T-cell (primary cell): Measurements from ENCODE around the gene KIF16B. TPM values are rescaled to one million over a fixed set of nuclear protein-coding genes. Genes with fewer than 3 reads are reported as not detected.

ENCODE experiments used
- ATAC-seq, 4 experiments: fragments of 200-7000 bp in 3 of 4; fragments of 150-1000 bp in 1 of 4; cut with Tn5 transposase; replicated peaks in 1 of 4; 1 replicate in 3 of 4; 2 replicates in 1 of 4; pipeline ENCODE4 v1.10.0; 2021; ENCODE audit warnings: moderate library complexity in 3 of 4, mild to moderate bottlenecking in 2 of 4, moderate number of reproducible peaks in 1 of 4
- CTCF ChIA-PET, 2 donors: fragments of 300-600 bp; sonication (Branson Sonifier 250); formaldehyde crosslinking; loops; one replicate each; lab custom pipeline; 2022; ENCODE audit warnings: antibody characterized with exemption in 2 of 2; lab: Charles Lee
- POLR2A ChIA-PET, 2 donors: fragments of 300-600 bp; sonication (Branson Sonifier 250); formaldehyde crosslinking; loops; one replicate each; lab custom pipeline; 2022; ENCODE audit warnings: antibody characterized with exemption in 2 of 2; lab: Charles Lee
- DNase-seq, 35 experiments: peaks; one replicate each; pipeline versions ENCODE4 v3.0.0 to v3.0.0-alpha.2; 2013 to 2023
- H3K27ac ChIP-seq: one replicate; pipeline ENCODE4 v1.5.1; 2013; ENCODE audit warnings: low read length
- H3K27me3 ChIP-seq, 2 experiments: replicated peaks in 1 of 2; 1 replicate in 1 of 2; 2 replicates in 1 of 2; pipeline versions ENCODE4 v1.6.1 to v1.7.0; 2013; ENCODE audit warnings: low read length in 1 of 2, mixed read lengths in 1 of 2; ENCODE audit not compliant: control insufficient read depth in 2 of 2, insufficient read depth in 2 of 2; ENCODE audit errors: extremely low read depth in 1 of 2
- H3K36me3 ChIP-seq, 2 donors: 1 replicate in 1 of 2; 2 replicates in 1 of 2; pipeline versions ENCODE4 v1.6.1 to v1.7.0; 2013; ENCODE audit warnings: low read length in 1 of 2; ENCODE audit not compliant: control insufficient read depth in 2 of 2, insufficient read depth in 1 of 2; ENCODE audit errors: extremely low read depth in 1 of 2
- H3K4me1 ChIP-seq, 2 experiments: 1 replicate in 1 of 2; 2 replicates in 1 of 2; pipeline versions ENCODE4 v1.6.1 to v1.7.0; 2013; ENCODE audit warnings: low read length in 2 of 2, mixed read lengths in 1 of 2; ENCODE audit not compliant: insufficient read depth in 2 of 2, control insufficient read depth in 1 of 2; ENCODE audit errors: extremely low read depth in 1 of 2
- H3K4me3 ChIP-seq, 2 donors: 1 replicate in 1 of 2; 2 replicates in 1 of 2; pipeline versions ENCODE4 v1.5.1 to v1.7.0; 2013; ENCODE audit warnings: mild to moderate bottlenecking in 2 of 2, low read length in 1 of 2, moderate library complexity in 1 of 2; ENCODE audit not compliant: control insufficient read depth in 1 of 2; ENCODE audit errors: extremely low read depth in 1 of 2
- H3K9me3 ChIP-seq: 2 replicates; pipeline ENCODE4 v1.7.0; 2013
- H3K27ac Mint-ChIP-seq, 2 donors: one replicate each; pipeline ENCODE4 v1.8.0; 2020 to 2021; ENCODE audit warnings: mild to moderate bottlenecking in 2 of 2, mixed read lengths in 2 of 2
- H3K27me3 Mint-ChIP-seq, 2 donors: one replicate each; pipeline ENCODE4 v1.8.0; 2021 to 2022; ENCODE audit warnings: mixed read lengths in 2 of 2
- H3K36me3 Mint-ChIP-seq: one replicate; pipeline ENCODE4 v1.8.0; 2021; ENCODE audit warnings: mixed read lengths
- H3K4me1 Mint-ChIP-seq, 3 donors: one replicate each; pipeline ENCODE4 v1.8.0; 2020 to 2022; ENCODE audit warnings: mixed read lengths in 3 of 3, mild to moderate bottlenecking in 1 of 3
- H3K4me3 Mint-ChIP-seq, 3 donors: one replicate each; pipeline ENCODE4 v1.8.0; 2020 to 2022; ENCODE audit warnings: mild to moderate bottlenecking in 3 of 3, mixed read lengths in 3 of 3, moderate library complexity in 3 of 3
- H3K9me3 Mint-ChIP-seq, 3 donors: one replicate each; pipeline ENCODE4 v1.8.0; 2020 to 2022; ENCODE audit warnings: mixed read lengths in 3 of 3
- WGBS: methylation state at CpG from one replicate; pipeline ENCODE4 v1.1.5; 2013; ENCODE audit warnings: missing lambda C conversion rate; ENCODE audit not compliant: insufficient coverage; 5-methylcytosine and 5-hydroxymethylcytosine counted together
- total RNA-seq, 35 experiments: library from RNA in 6 of 35; stranded (reverse) in 6 of 35; fragments of 120-200 nt in 1 of 35; gene quantifications; one replicate each; pipeline versions ENCODE4 v1.2.1 to v1.2.4 and lab custom pipeline; 2013 to 2026

KIF16B gene
- total RNA-seq, 5 donors from 2014 or later (not counting 1 experiment from before 2014, with no cell fraction given), result 6.8 to 10.2 (median 8.7) TPM

DNA sequence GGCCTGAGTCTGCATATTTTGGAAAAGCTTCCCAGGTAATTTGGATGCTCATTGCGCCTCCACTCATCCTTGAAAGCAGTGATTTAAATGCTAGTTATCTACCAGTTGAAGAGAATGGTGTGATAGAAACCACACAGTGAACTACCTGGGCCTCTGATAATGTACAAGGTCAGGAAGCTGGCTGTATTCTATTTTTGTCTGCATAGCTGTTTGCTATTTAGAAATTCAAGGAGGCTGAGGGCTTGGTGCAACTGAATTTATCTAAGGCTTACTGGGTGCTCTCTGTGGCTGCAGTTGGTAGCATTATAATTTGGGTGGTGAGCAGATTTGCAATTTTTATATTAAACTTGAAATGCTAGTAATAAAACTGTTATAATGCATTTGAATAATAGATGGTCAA is 245.6 kb downstream of the KIF16B start:
- Histone ChIP-seq H3K27ac (no peak overlapping the region), H3K36me3 (peaks cover 0 to 3% of the 10 kb centered on the region in 2 donors), H3K4me3 (no peak overlapping the region), H3K27me3 (no peaks in the 10 kb centered on the region), H3K9me3 (no peaks in the 10 kb centered on the region), H3K4me1 (no peaks in the 10 kb centered on the region)
- no peak overlapping the region for H3K27ac Mint-ChIP-seq
- WGBS, result 100% methylated on average over 1 of the region's 1 CpG
- H3K27me3 Mint-ChIP-seq, result no peaks in the 10 kb centered on the region
- ATAC-seq, result no peak
- no peak for DNase-seq
- H3K4me3 Mint-ChIP-seq, result no peak overlapping the region
- peaks cover 8 to 12% (median 10%) of the 10 kb centered on the region in 3 donors for H3K9me3 Mint-ChIP-seq
- POLR2A ChIA-PET, result no interaction called here
- H3K36me3 Mint-ChIP-seq, result peaks cover 59% of the 10 kb centered on the region
- CTCF ChIA-PET, result no interaction called here
- H3K4me1 Mint-ChIP-seq, result no peaks in the 10 kb centered on the region

DNA sequence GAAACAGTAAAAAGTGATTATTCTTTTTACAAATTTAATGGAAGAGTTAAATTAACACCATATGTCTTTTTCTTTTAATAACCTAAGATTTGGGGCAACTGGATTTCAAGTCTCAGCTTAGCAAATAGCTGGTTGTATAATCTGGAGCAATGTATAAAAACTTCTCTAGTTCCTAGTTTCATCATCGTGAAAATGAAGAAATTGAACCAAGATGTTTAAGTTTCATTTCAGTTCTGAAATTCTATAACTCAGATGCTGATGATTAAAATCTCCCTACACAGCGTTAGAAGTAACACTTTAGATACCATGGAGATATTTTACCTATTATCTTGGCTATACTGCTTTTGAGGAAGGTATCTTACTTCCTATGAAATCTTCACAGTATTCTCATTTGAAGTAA is 252.0 kb downstream of the KIF16B start:
- H3K36me3 Mint-ChIP-seq, result peaks cover 54% of the 10 kb centered on the region
- ATAC-seq (no peak), DNase-seq (no peak)
- whole genome bisulfite sequencing, result no CpG with 5 or more reads among the region's 2 CpGs
- peaks cover 0 to 8% (median 7%) of the 10 kb centered on the region in 3 donors for H3K9me3 Mint-ChIP-seq
- H3K27ac Mint-ChIP-seq, result no peak overlapping the region
- CTCF ChIA-PET, result no interaction called here
- Histone ChIP-seq H3K9me3 (no peaks in the 10 kb centered on the region), H3K36me3 (no peaks in the 10 kb centered on the region), H3K4me3 (no peak overlapping the region), H3K27ac (no peak overlapping the region), H3K4me1 (no peaks in the 10 kb centered on the region), H3K27me3 (no peaks in the 10 kb centered on the region)
- no peak overlapping the region for H3K4me3 Mint-ChIP-seq
- peaks cover 0 to 3% (median 0%) of the 10 kb centered on the region in 3 donors for H3K4me1 Mint-ChIP-seq
- POLR2A ChIA-PET, result no interaction called here
- no peaks in the 10 kb centered on the region for H3K27me3 Mint-ChIP-seq

DNA sequence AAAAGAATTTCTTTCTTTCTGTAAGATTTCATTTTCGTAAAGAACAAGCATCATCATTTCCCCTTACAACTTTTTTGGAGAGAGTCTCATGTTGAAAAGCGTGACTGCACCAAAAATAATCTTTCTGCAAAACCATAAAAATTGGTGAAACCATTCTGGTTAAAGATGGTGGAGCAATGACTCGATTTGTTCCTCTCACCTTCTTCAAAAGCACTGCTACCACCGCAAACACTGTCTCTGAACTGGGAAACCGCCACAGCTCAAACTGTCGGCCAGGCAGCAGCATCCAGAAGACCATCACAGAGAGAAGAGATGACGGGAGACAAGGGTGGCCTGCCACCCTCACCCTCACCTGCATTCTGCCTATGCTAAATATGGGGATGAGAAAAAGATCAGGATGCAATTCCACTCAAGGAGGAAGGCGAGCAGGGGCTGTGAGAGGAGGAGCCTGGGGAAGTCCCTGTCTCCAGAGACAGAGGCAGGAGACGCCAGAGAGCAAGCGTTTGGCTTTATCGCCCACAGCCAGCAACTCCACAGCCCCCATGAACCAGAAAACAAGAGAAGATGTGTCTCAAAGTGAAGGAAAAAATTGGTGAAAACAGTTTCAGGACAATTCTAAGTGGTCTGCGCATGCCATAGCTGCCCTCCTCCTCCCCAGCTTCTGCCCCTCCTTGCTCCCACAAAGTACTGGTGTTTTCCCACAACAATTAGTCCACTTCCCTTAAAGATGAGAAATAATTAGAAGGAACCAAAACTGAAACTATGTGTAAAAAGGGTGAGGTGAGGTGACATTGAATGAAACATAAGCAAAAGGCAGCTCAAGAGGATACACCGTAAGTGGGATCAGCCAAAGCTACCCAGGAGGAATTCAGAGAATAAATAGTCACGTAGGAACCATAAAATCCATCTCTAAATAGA is 255.5 kb downstream of the KIF16B start:
- Mint-ChIP-seq H3K4me1 (peaks cover 0 to 3% (median 0%) of the 10 kb centered on the region in 3 donors), H3K4me3 (no peak overlapping the region), H3K27ac (no peak overlapping the region), H3K36me3 (peaks cover 58% of the 10 kb centered on the region), H3K9me3 (no peaks in the 10 kb centered on the region), H3K27me3 (no peaks in the 10 kb centered on the region)
- no peaks in the 10 kb centered on the region for H3K36me3 ChIP-seq
- no peak overlapping the region for H3K27ac ChIP-seq
- no peaks in the 10 kb centered on the region for H3K9me3 ChIP-seq
- ChIA-PET CTCF (no interaction called here), POLR2A (no interaction called here)
- no peaks in the 10 kb centered on the region for H3K27me3 ChIP-seq
- no peaks in the 10 kb centered on the region for H3K4me1 ChIP-seq
- WGBS, result no CpG with 5 or more reads among the region's 14 CpGs
- no peak overlapping the region for H3K4me3 ChIP-seq
- ATAC-seq (no peak), DNase-seq (no peak)

DNA sequence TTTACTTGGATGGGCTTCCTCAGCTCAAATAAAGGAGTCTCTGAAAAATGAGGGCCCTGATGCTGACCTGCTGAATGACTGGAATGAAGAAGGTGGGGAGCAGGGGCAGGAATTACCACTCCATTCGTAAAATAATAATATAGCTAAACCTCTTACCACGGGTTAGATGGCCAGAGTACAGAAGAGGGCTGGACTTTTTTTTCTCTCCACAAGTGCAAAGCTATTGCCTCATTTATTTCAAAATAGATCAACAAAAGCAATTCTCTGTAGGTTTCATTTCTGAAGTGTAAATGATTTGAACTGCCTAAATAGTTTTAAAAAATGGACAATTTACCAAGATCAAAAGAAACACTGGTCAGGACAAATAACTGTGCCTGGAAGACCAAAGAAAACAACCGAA is 256.7 kb downstream of the KIF16B start:
- no peak overlapping the region for H3K4me3 Mint-ChIP-seq
- no peaks in the 10 kb centered on the region for H3K9me3 ChIP-seq
- no CpG with 5 or more reads among the region's 3 CpGs for WGBS
- H3K4me1 ChIP-seq, result no peaks in the 10 kb centered on the region
- H3K27me3 ChIP-seq, result no peaks in the 10 kb centered on the region
- no peak overlapping the region for H3K4me3 ChIP-seq
- H3K36me3 Mint-ChIP-seq, result peaks cover 67% of the 10 kb centered on the region
- H3K27ac Mint-ChIP-seq, result no peak overlapping the region
- DNase-seq (no peak), ATAC-seq (no peak)
- H3K27me3 Mint-ChIP-seq, result no peaks in the 10 kb centered on the region
- CTCF ChIA-PET, result no interaction called here
- H3K27ac ChIP-seq, result no peak overlapping the region
- POLR2A ChIA-PET, result interaction anchor here in 1 of 2 donors (0.5 kb wide), 1 partner anchor 183 kb away, joined by 3 read pairs; no protein-coding TSS in a partner anchor
- no peaks in the 10 kb centered on the region for H3K36me3 ChIP-seq
- H3K4me1 Mint-ChIP-seq, result peaks cover 0 to 3% (median 0%) of the 10 kb centered on the region in 3 donors
- H3K9me3 Mint-ChIP-seq, result no peaks in the 10 kb centered on the region

DNA sequence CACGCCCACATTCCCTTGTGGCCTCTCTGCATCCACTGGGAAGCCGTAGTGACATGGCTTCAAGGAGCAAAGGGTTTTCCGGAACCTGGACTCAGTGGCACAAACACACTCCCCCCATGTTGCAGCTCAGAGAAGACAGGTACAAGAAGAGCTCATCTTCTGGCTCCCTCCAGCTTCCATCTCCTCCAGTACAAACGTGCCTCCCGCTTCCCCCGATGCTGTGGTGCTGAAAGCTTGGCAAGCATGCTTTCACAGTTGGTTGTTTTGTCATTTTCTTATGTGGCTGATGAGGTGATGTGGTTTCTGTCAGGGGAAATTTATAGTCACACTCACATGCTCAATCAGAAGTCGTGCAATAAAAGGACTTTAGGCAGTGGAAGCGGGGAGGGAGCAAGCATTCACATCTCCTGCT is 258.5 kb downstream of the KIF16B start:
- Histone ChIP-seq H3K27me3 (no peaks in the 10 kb centered on the region), H3K4me1 (no peaks in the 10 kb centered on the region), H3K27ac (no peak overlapping the region), H3K4me3 (no peak overlapping the region), H3K9me3 (no peaks in the 10 kb centered on the region), H3K36me3 (no peaks in the 10 kb centered on the region)
- no peak overlapping the region for H3K4me3 Mint-ChIP-seq
- peaks cover 0 to 3% (median 0%) of the 10 kb centered on the region in 3 donors for H3K4me1 Mint-ChIP-seq
- H3K27me3 Mint-ChIP-seq, result no peaks in the 10 kb centered on the region
- 100% methylated on average over 3 of the region's 8 CpGs for WGBS
- ATAC-seq, result no peak
- DNase-seq, result no peak
- no peak overlapping the region for H3K27ac Mint-ChIP-seq
- ChIA-PET CTCF (no interaction called here), POLR2A (no interaction called here)
- H3K36me3 Mint-ChIP-seq, result peaks cover 76% of the 10 kb centered on the region
- peaks cover 0 to 5% (median 0%) of the 10 kb centered on the region in 3 donors for H3K9me3 Mint-ChIP-seq

DNA sequence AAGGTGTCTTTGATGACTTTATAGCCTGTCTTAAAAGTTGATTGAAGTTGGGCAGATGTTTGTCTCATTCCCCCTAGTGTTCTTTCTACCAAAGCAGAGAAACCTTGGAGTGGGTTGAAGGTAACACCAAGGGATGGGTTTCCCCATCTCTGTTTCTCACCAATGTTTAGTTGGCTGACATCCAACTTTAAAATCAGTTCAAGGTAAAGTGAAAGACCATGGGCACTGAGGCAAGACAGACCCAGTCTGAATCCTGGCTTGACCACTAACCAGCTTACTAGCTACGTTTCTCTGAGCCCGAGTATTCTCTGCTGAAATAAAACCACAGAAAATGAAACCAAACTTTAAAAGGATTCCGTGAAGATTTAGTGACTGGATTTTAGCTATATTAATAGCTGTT is 258.9 kb downstream of the KIF16B start:
- Mint-ChIP-seq H3K27ac (no peak overlapping the region), H3K9me3 (peaks cover 0 to 5% (median 0%) of the 10 kb centered on the region in 3 donors), H3K4me1 (peaks cover 0 to 3% (median 0%) of the 10 kb centered on the region in 3 donors), H3K4me3 (no peak overlapping the region), H3K36me3 (peaks cover 74% of the 10 kb centered on the region), H3K27me3 (no peaks in the 10 kb centered on the region)
- Histone ChIP-seq H3K27ac (no peak overlapping the region), H3K4me3 (no peak overlapping the region), H3K36me3 (no peaks in the 10 kb centered on the region), H3K4me1 (no peaks in the 10 kb centered on the region), H3K9me3 (no peaks in the 10 kb centered on the region), H3K27me3 (no peaks in the 10 kb centered on the region)
- ChIA-PET CTCF (no interaction called here), POLR2A (no interaction called here)
- ATAC-seq (no peak), DNase-seq (no peak)
- no CpG with 5 or more reads among the region's 3 CpGs for WGBS
